GM19025 (cell line): ENCODE measurements around the gene TAL2.
"Not testable (repeated sequence)": the region's sequence is repeated elsewhere in the genome, so short reads cannot be mapped to it uniquely, and the experiment has no call there.

Experiments
- ATAC-seq: cut with Tn5 transposase; IDR thresholded peaks from one replicate; pipeline ENCODE4 v1.9.1; 2021; ENCODE audit warnings: mild to moderate bottlenecking, low read depth, moderate library complexity; ENCODE audit not compliant: unreplicated experiment

TAL2 gene

DNA sequence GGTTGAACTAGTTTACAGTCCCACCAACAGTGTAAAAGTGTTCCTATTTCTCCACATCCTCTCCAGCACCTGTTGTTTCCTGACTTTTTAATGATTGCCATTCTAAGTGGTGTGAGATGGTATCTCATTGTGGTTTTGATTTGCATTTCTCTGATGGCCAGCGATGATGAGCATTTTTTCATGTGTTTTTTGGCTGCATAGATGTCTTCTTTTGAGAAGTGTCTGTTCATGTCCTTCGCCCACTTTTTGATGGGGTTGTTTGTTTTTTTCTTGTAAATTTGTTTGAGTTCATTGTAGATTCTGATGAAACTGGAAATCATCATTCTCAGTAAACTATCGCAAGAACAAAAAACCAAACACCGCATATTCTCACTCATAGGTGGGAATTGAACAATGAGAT lies 41.4 kb downstream of the TAL2 start:
- not testable (repeated sequence) for ATAC-seq

DNA sequence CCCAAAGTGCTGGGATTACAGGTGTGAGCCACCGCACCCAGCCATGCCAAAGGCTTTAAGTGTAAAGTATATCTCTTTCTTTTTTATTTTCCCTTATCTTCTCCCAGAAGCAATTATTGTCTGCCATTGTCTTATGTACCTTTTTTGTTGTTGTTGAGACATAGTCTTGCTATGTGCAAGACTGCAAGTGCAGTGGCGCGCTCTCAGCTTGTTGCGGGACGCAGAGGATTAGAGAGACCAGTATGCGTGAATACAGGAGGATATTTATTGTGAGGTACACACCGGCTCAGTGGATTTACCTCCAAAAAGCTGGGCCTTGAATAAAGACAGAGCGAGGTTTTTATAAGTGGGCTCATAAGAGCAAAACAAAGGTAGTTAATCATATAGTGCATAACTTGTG lies 43.9 kb downstream of the TAL2 start:
- no peak for ATAC-seq

DNA sequence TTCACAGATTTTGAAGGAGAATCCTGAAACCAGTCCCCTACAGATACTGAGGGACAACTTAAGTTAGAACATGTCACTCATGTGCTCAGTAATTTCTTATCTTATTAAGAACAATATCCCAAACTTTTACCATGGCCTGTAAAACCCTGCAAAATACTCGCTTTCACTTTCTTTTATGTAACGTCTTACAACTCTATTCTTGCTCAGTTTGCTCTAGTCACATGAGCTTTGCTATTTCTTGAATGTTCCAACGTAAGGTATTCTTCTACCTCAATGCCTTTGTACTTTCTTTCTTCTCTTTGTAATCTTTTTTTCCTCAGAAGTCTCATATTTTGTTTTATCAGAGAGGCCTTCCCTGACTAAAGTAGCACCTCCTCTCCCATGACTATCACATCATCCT lies 46.1 kb downstream of the TAL2 start:
- ATAC-seq = no peak

DNA sequence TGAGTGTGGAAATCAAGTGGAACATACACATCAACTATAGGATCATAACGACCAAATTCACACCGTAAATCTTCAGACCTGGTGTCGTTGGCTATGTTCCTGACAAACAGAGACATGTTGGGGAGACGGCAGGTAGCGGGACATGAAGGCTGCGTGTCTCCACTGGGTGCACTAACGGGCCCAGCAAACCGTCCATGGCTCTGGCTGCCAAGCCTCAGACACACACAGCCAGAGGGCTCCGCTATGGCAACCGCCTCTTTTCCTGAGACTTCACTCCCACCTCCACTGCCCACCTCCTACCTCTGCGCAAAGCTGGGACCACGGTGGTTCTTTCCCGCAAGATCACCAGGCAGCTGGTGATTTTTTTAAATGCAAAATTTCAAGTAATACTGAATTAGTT lies 48.4 kb downstream of the TAL2 start:
- ATAC-seq = no peak

DNA sequence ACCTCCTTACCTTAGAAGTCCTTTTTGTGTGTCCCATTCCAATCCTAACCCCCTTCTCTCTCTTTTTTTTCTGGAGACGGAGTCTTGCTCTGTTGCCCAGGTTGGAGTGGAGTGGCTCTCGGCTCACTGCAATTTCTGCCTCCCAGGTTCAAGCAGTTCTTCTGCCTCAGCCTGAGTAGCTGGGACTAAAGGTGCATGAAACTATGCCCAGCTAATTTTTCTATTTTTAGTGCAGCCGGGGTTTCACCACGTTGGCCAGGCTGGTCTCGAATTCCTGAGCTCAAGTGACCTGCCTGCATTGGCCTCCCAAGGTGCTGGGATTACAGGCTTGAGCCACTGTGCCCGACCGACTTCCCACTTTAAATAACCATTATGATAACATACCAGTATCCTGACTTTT lies 49.6 kb downstream of the TAL2 start:
- no peak for ATAC-seq

DNA sequence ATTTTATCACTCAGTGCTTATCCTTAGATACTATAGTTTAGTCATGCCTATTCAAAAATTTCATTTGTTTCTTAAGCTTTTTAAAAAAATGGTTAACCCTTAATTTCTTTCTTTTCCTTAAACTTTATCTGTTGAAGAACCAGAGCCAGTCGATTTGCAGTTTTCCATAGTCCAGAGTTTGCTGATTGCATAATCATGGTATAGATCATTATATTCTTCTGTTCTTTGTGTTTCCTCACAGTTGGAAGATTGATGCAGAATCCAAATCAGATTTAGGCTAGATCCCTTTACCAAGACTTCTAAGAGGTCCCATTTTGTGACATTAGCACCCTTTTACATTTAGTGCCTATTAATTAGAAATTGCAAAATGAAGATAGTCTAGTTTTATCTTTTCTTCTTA lies 50.0 kb downstream of the TAL2 start:
- no peak for ATAC-seq
